Measurements from ENCODE around the gene CAMTA1. TPM values are rescaled to one million over a fixed set of nuclear protein-coding genes. Genes with fewer than 3 reads are reported as not detected.

Gene CAMTA1
- total RNA-seq, 2 donors from 2014 or later: 36.5 to 57.5 TPM

- no peaks in the 10 kb centered on the region for H3K4me1 Mint-ChIP-seq (ENCODE audit: low read depth in 2 of 2)
- H3K36me3 Mint-ChIP-seq: no peaks in the 10 kb centered on the region
- no peak for DNase-seq (ENCODE audit: low spot score)
- no peak overlapping the region for H3K4me3 Mint-ChIP-seq
- ATAC-seq: no peak
- no peaks in the 10 kb centered on the region for H3K9me3 Mint-ChIP-seq
- no peak overlapping the region for H3K27ac Mint-ChIP-seq
- peaks cover 11 to 24% of the 10 kb centered on the region in 2 donors for H3K27me3 Mint-ChIP-seq
Measured at GRCh38 chr1:7094509-7094908, 309.3 kb downstream of the CAMTA1 start.

GRCh38 chr1:7095343-7095964 is 310.2 kb downstream of the CAMTA1 start:
- Mint-ChIP-seq H3K36me3 (no peaks in the 10 kb centered on the region), H3K27ac (no peak overlapping the region), H3K4me1 (ENCODE audit: low read depth in 2 of 2) (no peaks in the 10 kb centered on the region), H3K4me3 (no peak overlapping the region), H3K27me3 (peaks cover 9 to 33% of the 10 kb centered on the region in 2 donors), H3K9me3 (no peaks in the 10 kb centered on the region)
- DNase-seq (ENCODE audit: low spot score): no peak
- ATAC-seq: no peak

DNA sequence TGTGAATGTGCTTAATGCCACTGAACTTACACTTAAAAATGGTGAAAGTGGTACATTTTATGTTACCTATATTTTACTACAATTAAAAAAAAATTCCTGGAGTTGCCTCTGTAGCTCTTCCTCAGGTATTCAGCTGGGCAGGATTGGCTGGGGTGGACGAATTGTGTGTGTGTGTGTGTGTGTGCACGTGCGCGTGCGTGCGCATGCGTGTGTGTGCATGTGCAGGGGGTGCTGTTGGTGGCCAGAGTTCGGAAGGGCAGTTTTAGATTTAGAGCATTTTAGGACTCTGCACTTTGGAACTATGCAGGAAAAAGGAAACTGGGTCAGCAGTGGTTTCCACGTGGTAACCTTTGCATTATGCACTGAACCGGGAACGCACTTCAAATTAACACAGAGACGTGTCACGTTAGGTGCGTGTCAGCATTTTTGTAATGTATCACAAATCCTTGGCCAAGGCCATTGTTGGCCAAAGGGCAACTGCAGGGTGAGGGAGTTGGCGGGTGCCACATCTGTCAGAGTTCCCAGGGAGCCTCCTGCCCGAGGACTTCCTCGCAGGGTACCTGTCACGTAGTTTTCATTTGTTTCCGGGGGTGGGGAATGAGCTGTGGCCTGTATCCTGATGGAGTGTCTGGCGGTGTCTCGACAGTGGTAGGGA is 312.8 kb downstream of the CAMTA1 start:
- Mint-ChIP-seq H3K4me1 (ENCODE audit: low read depth in 2 of 2) (no peaks in the 10 kb centered on the region), H3K36me3 (no peaks in the 10 kb centered on the region), H3K9me3 (no peaks in the 10 kb centered on the region), H3K4me3 (no peak overlapping the region), H3K27me3 (peaks cover 9 to 35% of the 10 kb centered on the region in 2 donors), H3K27ac (no peak overlapping the region)
- ATAC-seq (no peak), DNase-seq (ENCODE audit: low spot score) (no peak)

- H3K4me1 Mint-ChIP-seq (ENCODE audit: low read depth in 2 of 2): no peaks in the 10 kb centered on the region
- no peaks in the 10 kb centered on the region for H3K36me3 Mint-ChIP-seq
- no peak overlapping the region for H3K27ac Mint-ChIP-seq
- DNase-seq (ENCODE audit: low spot score) (no peak), ATAC-seq (no peak)
- H3K9me3 Mint-ChIP-seq: no peaks in the 10 kb centered on the region
- peaks cover 9 to 35% of the 10 kb centered on the region in 2 donors for H3K27me3 Mint-ChIP-seq
- H3K4me3 Mint-ChIP-seq: no peak overlapping the region
Measured at GRCh38 chr1:7098641-7099040, 313.4 kb downstream of the CAMTA1 start.

DNA sequence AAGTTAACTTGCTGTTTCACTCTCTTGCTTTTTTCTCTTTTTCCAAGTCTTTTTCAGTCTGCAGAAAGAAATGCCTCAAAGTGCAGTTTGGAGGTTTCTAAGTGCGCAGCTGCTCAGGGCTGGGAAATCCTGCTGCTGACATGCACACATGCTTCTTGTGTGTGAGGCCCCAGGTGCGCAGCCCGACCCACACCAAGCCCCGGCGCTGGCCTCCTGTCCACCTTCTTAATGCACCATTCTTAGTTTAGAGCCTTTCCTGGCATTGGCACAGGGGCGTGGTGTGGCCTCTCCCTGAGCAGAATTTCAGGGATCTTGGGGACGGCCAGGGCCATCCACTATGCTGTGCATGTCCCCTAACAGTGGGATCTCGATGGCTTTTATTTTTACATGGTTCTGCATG is 315.2 kb downstream of the CAMTA1 start:
- Mint-ChIP-seq H3K27me3 (peaks cover 9 to 35% of the 10 kb centered on the region in 2 donors), H3K27ac (no peak overlapping the region), H3K9me3 (no peaks in the 10 kb centered on the region), H3K4me1 (ENCODE audit: low read depth in 2 of 2) (no peaks in the 10 kb centered on the region), H3K36me3 (no peaks in the 10 kb centered on the region), H3K4me3 (no peak overlapping the region)
- no peak for DNase-seq (ENCODE audit: low spot score)
- ATAC-seq: no peak

- Mint-ChIP-seq H3K9me3 (no peaks in the 10 kb centered on the region), H3K36me3 (no peaks in the 10 kb centered on the region)
- ATAC-seq: no peak
Measured at GRCh38 chr1:7101187-7101586, 315.9 kb downstream of the CAMTA1 start.

GRCh38 chr1:7103361-7103782 is 318.1 kb downstream of the CAMTA1 start:
- Mint-ChIP-seq H3K27ac (no peak overlapping the region), H3K27me3 (peaks cover 3 to 17% of the 10 kb centered on the region in 2 donors), H3K4me1 (ENCODE audit: low read depth in 2 of 2) (no peaks in the 10 kb centered on the region), H3K4me3 (no peak overlapping the region), H3K36me3 (no peaks in the 10 kb centered on the region), H3K9me3 (no peaks in the 10 kb centered on the region)
- DNase-seq (ENCODE audit: low spot score) (no peak), ATAC-seq (no peak)

More at GRCh38 chr1:7101187-7101586, 315.9 kb downstream of the CAMTA1 start:
- Mint-ChIP-seq H3K4me1 (ENCODE audit: low read depth in 2 of 2) (no peaks in the 10 kb centered on the region), H3K27me3 (peaks cover 8 to 31% of the 10 kb centered on the region in 2 donors), H3K4me3 (no peak overlapping the region), H3K27ac (no peak overlapping the region)
- no peak for DNase-seq (ENCODE audit: low spot score)

GRCh38 chr1:7103874-7104273 is 318.6 kb downstream of the CAMTA1 start:
- peaks cover 3 to 17% of the 10 kb centered on the region in 2 donors for H3K27me3 Mint-ChIP-seq
- DNase-seq (ENCODE audit: low spot score): no peak
- no peak overlapping the region for H3K27ac Mint-ChIP-seq
- H3K4me3 Mint-ChIP-seq: no peak overlapping the region
- no peaks in the 10 kb centered on the region for H3K9me3 Mint-ChIP-seq
- H3K36me3 Mint-ChIP-seq: no peaks in the 10 kb centered on the region
- H3K4me1 Mint-ChIP-seq (ENCODE audit: low read depth in 2 of 2): no peaks in the 10 kb centered on the region
- no peak for ATAC-seq

DNA sequence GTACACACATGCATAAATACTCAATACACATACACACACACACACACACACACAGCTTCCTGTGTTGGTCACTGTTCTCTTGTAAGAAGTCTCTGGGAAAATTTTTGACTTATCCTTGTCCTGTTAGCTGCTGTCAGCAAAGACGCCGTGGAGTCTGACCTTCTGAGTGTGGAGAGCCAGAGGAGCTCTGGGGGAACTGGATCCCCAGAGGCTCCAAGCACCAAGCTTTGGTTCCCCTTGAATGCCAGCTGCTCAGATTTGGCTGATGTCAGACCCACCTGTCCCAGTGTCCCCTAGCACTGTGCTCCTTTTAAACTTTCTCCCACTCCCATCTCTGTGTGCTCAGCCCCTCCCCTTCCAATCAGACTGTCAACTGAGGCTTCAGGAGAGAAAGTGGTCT is 319.1 kb downstream of the CAMTA1 start:
- no peaks in the 10 kb centered on the region for H3K4me1 Mint-ChIP-seq (ENCODE audit: low read depth in 2 of 2)
- H3K9me3 Mint-ChIP-seq: no peaks in the 10 kb centered on the region
- DNase-seq (ENCODE audit: low spot score) (no peak), ATAC-seq (no peak)
- no peaks in the 10 kb centered on the region for H3K36me3 Mint-ChIP-seq
- no peak overlapping the region for H3K4me3 Mint-ChIP-seq
- no peak overlapping the region for H3K27ac Mint-ChIP-seq
- peaks cover 3 to 17% of the 10 kb centered on the region in 2 donors for H3K27me3 Mint-ChIP-seq

GRCh38 chr1:7105269-7105668 is 320.0 kb downstream of the CAMTA1 start:
- peaks cover 3 to 10% of the 10 kb centered on the region in 2 donors for H3K27me3 Mint-ChIP-seq
- H3K4me3 Mint-ChIP-seq: no peak overlapping the region
- H3K9me3 Mint-ChIP-seq: no peaks in the 10 kb centered on the region
- ATAC-seq (no peak), DNase-seq (ENCODE audit: low spot score) (no peak)
- no peak overlapping the region for H3K27ac Mint-ChIP-seq
- H3K4me1 Mint-ChIP-seq (ENCODE audit: low read depth in 2 of 2): no peaks in the 10 kb centered on the region
- no peaks in the 10 kb centered on the region for H3K36me3 Mint-ChIP-seq

DNA sequence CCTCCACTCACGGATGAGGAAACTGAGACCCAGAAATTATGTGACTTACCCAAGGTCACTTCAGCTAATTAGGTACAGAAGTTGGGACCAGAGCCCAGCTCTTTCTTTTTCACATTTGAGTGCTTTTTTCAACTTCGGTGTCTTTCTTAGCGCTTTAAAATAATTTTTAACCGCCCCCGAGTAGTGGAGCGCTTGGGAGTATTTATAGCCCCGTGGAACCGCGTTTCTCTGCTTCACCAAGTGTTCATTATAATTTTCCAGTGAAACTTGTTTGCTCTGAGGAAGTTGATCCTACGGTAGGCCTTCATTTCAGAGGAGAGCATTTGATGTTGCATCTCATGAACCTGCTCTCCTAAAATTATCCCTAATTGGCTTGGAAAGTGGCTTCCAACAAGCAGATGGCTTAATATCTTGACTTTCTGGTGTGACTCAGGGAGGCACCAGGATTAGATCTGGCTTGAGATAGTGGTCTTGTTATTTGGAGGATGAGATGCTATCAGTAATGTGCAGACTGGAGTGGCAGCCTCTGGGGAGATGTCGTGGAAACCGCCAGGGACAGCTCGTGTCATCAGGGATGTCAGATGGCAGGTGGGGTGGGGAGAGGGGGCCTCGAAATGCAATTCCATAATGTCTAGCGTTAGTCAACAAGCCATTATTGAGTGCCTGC is 321.3 kb downstream of the CAMTA1 start:
- Mint-ChIP-seq H3K9me3 (no peaks in the 10 kb centered on the region), H3K27me3 (peaks cover 3 to 6% of the 10 kb centered on the region in 2 donors), H3K36me3 (no peaks in the 10 kb centered on the region), H3K4me3 (no peak overlapping the region), H3K4me1 (ENCODE audit: low read depth in 2 of 2) (no peaks in the 10 kb centered on the region), H3K27ac (no peak overlapping the region)
- no peak for DNase-seq (ENCODE audit: low spot score)
- no peak for ATAC-seq

DNA sequence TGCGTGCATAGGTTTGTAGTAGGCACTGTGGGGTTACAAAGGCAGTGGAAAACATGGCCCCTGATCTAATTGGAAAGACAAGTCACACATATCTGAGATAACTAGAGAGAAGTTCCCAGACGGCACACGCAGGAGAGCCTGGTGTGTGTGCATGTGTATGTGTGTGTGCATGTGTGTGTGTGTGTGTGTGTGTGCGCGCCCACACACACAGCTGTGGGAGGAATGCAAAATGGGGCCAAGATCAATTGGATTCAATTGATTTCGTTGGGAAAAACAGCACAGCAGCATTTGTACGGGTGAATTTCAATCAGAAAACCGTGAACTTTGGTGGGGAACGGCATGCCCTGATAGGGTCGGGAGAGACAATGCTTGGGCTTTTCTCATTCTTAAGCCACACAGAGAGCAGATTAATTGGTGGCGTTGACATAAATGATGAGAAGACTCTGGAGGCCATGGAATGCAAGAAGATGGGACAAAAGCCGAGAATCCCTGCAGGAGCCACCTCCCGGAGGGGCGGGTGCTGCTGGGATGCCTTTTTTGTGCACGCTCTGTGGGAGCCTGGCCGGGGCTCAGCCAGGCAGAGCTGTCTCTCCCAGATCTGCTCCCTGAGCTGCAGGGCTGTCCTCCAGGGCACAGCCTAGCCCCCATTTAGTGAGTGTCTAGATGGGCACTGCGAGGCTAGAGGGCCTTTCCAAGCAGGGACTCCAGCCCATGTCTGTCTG is 322.0 kb downstream of the CAMTA1 start:
- no peak for DNase-seq (ENCODE audit: low spot score)
- no peak for ATAC-seq
- Mint-ChIP-seq H3K9me3 (no peaks in the 10 kb centered on the region), H3K27ac (no peak overlapping the region), H3K4me1 (ENCODE audit: low read depth in 2 of 2) (no peaks in the 10 kb centered on the region), H3K27me3 (peaks cover 3 to 6% of the 10 kb centered on the region in 2 donors), H3K36me3 (no peaks in the 10 kb centered on the region), H3K4me3 (no peak overlapping the region)

DNA sequence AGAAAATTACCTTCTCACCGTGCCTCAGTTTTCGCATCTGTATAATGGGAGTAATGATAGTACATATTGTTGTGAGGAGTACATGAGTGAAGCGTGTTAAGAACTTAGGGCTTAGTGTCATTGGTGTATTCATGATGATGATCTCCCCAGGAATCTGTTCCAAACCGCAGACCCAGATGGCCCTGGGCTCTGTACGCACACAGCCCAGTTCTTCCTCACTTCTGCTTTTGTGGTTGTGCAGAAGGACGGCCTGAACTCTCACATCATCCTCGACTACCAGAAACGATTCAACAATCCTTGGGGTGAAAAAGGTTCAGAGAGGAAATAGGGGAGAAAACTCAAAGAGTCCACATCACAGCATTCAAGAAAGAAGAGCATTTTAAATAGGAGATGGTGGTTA is 323.0 kb downstream of the CAMTA1 start:
- H3K4me3 Mint-ChIP-seq: no peak overlapping the region
- DNase-seq (ENCODE audit: low spot score) (no peak), ATAC-seq (no peak)
- H3K36me3 Mint-ChIP-seq: no peaks in the 10 kb centered on the region
- H3K27ac Mint-ChIP-seq: no peak overlapping the region
- H3K27me3 Mint-ChIP-seq: peaks cover 6 to 11% of the 10 kb centered on the region in 2 donors
- no peaks in the 10 kb centered on the region for H3K4me1 Mint-ChIP-seq (ENCODE audit: low read depth in 2 of 2)
- H3K9me3 Mint-ChIP-seq: no peaks in the 10 kb centered on the region

GRCh38 chr1:7109901-7110300 is 324.6 kb downstream of the CAMTA1 start:
- DNase-seq (ENCODE audit: low spot score): no peak
- ATAC-seq: no peak
- no peaks in the 10 kb centered on the region for H3K4me1 Mint-ChIP-seq (ENCODE audit: low read depth in 2 of 2)
- H3K27me3 Mint-ChIP-seq: peaks cover 6 to 11% of the 10 kb centered on the region in 2 donors
- H3K9me3 Mint-ChIP-seq: no peaks in the 10 kb centered on the region
- no peak overlapping the region for H3K27ac Mint-ChIP-seq
- H3K4me3 Mint-ChIP-seq: no peak overlapping the region
- no peaks in the 10 kb centered on the region for H3K36me3 Mint-ChIP-seq

All from natural killer cell treated with Interleukin-12 subunit alpha and Interleukin-12 subunit beta and Interleukin-15 and Interleukin-18, amount 100 ng/mL, for 72 hours (primary cell).